GM18870 (cell line): Measurements from ENCODE around the gene SPATA19.

Experiments
- ATAC-seq: cut with Tn5 transposase; IDR thresholded peaks from one replicate; pipeline ENCODE4 v1.9.1; 2021; ENCODE audit warnings: moderate library complexity; ENCODE audit not compliant: unreplicated experiment

SPATA19 gene

GRCh38 chr11:133818302-133818701 is 27.0 kb downstream of the SPATA19 start:
- no peak for ATAC-seq

- no peak for ATAC-seq
Observed at GRCh38 chr11:133817449-133817848, 27.9 kb downstream of the SPATA19 start.

- no peak for ATAC-seq
Observed at GRCh38 chr11:133816146-133816870, 29.0 kb downstream of the SPATA19 start.

- ATAC-seq: no peak
Observed at GRCh38 chr11:133815636-133816035, 29.7 kb downstream of the SPATA19 start.

- ATAC-seq: no peak
Observed at GRCh38 chr11:133814588-133815100, 30.7 kb downstream of the SPATA19 start.

- ATAC-seq: no peak
Observed at GRCh38 chr11:133811850-133812685, 33.2 kb downstream of the SPATA19 start.

- no peak for ATAC-seq
Observed at GRCh38 chr11:133810766-133811165, 34.5 kb downstream of the SPATA19 start.

- ATAC-seq: no peak
Observed at GRCh38 chr11:133809569-133810491, 35.5 kb downstream of the SPATA19 start.

- no peak for ATAC-seq
Observed at GRCh38 chr11:133808393-133809140, 36.7 kb downstream of the SPATA19 start.

- ATAC-seq: no peak
Observed at GRCh38 chr11:133803026-133803425, 42.3 kb downstream of the SPATA19 start.

- no peak for ATAC-seq
Observed at GRCh38 chr11:133801356-133801755, 44.0 kb downstream of the SPATA19 start.

- no peak for ATAC-seq
Observed at GRCh38 chr11:133800666-133801065, 44.6 kb downstream of the SPATA19 start.

- ATAC-seq: no peak
Observed at GRCh38 chr11:133797554-133797953, 47.8 kb downstream of the SPATA19 start.

- ATAC-seq: no peak
Observed at GRCh38 chr11:133796043-133796795, 49.1 kb downstream of the SPATA19 start.

- no peak for ATAC-seq
Observed at GRCh38 chr11:133795088-133795487, 50.2 kb downstream of the SPATA19 start.

- ATAC-seq: no peak
Observed at GRCh38 chr11:133794205-133794604, 51.1 kb downstream of the SPATA19 start.

GRCh38 chr11:133793271-133794035 is 51.9 kb downstream of the SPATA19 start:
- no peak for ATAC-seq

GRCh38 chr11:133790995-133791394 is 54.3 kb downstream of the SPATA19 start:
- no peak for ATAC-seq
